Stimulated activated naive CD8-positive, alpha-beta T cell treated with anti-CD3 and anti-CD28 coated beads, Interleukin-15, amount 100 ng/mL, for 72 hours (primary cell): ENCODE measurements around the gene EPHA1.
"Not testable (repeated sequence)": the region's sequence is repeated elsewhere in the genome, so short reads cannot be mapped to it uniquely, and the experiment has no call there.

Experiments used
- ATAC-seq: fragments of 150-1000 bp; cut with Tn5 transposase; 2 replicates; pipeline ENCODE4 v1.10.0; 2021; ENCODE audit warnings: mild to moderate bottlenecking, moderate library complexity
- DNase-seq, 2 donors: peaks; one replicate each; pipeline ENCODE4 v3.0.0; 2021 to 2022
- H3K27ac Mint-ChIP-seq, 2 donors: one replicate each; pipeline ENCODE4 v1.8.0; 2022; ENCODE audit warnings: mild to moderate bottlenecking in 2 of 2, mixed read lengths in 2 of 2, moderate library complexity in 2 of 2
- H3K27me3 Mint-ChIP-seq: one replicate; pipeline ENCODE4 v1.8.0; 2022; ENCODE audit warnings: mixed read lengths
- H3K4me1 Mint-ChIP-seq: one replicate; pipeline ENCODE4 v1.8.0; 2022; ENCODE audit warnings: mild to moderate bottlenecking, mixed read lengths
- H3K4me3 Mint-ChIP-seq, 2 donors: one replicate each; pipeline ENCODE4 v1.8.0; 2022; ENCODE audit warnings: mild to moderate bottlenecking in 2 of 2, mixed read lengths in 2 of 2, moderate library complexity in 1 of 2
- H3K9me3 Mint-ChIP-seq, 2 donors: one replicate each; pipeline ENCODE4 v1.8.0; 2022; ENCODE audit warnings: mixed read lengths in 2 of 2

The EPHA1 gene

DNA sequence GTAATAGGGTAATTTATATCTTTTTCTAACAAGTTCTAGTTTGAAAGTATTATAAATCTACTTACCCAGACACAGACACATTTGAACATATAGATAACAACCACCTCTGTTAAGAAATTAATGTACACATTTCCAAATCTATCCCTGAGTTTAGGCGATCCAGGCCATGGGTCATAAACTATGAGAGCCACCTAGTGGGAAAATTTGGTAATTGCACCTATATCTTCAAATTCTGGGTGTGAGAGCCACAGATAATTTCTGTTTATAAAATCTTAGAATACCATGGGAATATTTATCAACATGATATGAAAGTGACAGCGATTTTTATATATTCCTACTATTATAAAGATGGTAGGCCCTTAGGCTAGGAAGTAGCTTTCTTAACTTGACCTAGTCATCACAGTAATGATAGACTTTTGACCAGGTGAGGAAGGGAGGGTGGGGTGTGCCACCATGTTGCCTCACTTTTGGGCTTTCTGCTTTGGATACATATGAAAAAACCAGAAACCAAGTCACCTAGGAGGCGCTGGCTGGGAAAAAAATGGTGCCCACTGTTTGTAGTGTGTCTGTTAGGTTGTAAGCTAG is 8.0 kb upstream of the EPHA1 start:
- H3K4me3 Mint-ChIP-seq = no peak overlapping the region
- ATAC-seq (peak; percentile 51), DNase-seq (no peak)
- H3K27me3 Mint-ChIP-seq = no peaks in the 10 kb centered on the region
- H3K4me1 Mint-ChIP-seq = peaks cover 48% of the 10 kb centered on the region
- no peak overlapping the region for H3K27ac Mint-ChIP-seq
- no peaks in the 10 kb centered on the region for H3K9me3 Mint-ChIP-seq

DNA sequence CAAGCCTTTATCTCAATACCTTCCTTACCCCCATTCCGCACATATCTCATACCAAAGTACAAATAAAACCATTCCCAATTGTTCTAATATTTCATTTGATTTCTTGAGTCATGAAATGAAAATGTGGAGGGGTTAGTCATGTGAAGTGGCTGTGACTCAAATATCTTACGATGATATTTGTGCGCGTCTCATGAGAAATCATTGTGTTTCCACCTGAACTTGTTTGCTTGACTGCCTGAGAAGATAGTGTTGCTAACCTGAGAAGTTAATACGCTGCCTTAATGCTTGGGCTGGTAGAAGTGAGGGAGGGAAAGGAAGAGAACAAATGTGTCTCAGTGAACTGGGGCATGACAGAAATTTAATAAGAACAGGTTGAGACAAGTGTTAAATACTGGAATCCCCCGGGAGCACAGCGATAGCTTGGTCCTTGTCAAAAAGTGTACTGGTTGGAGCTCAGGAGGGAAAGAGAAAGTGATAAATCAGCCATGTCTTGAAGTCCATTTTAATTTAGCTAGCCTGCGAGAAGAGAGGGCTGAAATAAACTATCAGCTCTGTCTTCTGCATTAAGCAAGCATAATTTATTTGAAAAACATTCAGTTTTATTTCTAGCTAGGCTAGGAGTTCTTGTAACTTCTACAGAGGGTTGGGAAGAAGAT is 7.2 kb upstream of the EPHA1 start:
- no peak for ATAC-seq
- Mint-ChIP-seq H3K4me1 (peaks cover 48% of the 10 kb centered on the region), H3K4me3 (no peak overlapping the region)

DNA sequence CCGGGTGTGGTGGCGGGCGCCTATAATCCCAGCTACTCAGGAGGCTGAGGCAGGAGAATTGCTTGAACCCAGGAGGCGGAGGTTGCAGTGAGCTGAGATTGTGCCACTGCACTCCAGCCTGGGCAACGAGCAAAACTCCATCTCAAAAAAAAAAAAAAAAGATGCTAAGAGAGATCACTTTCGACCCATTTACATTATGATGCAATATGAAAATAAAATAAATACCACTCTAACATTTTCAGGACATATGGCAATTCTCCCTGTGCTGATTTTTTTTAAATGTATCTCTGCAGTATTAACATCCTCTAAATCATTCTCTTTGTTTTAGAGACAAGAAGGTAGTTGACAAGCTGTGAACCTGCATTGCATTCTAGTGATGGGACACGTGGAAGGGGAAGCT is 6.6 kb upstream of the EPHA1 start:
- not testable (repeated sequence) for H3K4me3 Mint-ChIP-seq, H3K9me3 Mint-ChIP-seq, DNase-seq, ATAC-seq, H3K27ac Mint-ChIP-seq, H3K27me3 Mint-ChIP-seq
- H3K4me1 Mint-ChIP-seq = peaks cover 54% of the 10 kb centered on the region

More for the DNA sequence above, 7.2 kb upstream of the EPHA1 start:
- H3K27ac Mint-ChIP-seq = no peak overlapping the region
- no peaks in the 10 kb centered on the region for H3K27me3 Mint-ChIP-seq
- H3K9me3 Mint-ChIP-seq = no peaks in the 10 kb centered on the region
- DNase-seq = no peak

DNA sequence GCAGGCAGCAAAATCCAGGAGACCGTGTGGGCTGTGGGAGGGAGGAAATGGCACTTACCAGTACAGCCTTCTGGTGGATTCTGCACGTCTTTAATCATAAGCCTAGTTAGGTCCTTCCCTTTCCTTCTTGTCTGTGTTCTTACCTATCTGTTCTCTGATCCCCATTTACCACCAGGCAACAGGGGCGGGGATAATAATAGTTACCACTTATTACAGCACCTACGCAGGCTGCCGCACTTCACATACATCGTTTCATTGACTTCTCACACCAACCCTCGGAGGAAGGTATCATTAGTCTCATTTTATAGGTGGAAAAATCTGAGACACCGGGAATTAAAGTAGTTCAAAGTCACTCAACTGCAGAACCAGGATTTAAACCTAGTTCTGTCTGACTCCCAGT is 4.5 kb upstream of the EPHA1 start:
- Mint-ChIP-seq H3K4me1 (peaks cover 52% of the 10 kb centered on the region), H3K27me3 (no peaks in the 10 kb centered on the region), H3K27ac (no peak overlapping the region), H3K4me3 (no peak overlapping the region), H3K9me3 (no peaks in the 10 kb centered on the region)
- ATAC-seq = no peak
- DNase-seq = no peak

DNA sequence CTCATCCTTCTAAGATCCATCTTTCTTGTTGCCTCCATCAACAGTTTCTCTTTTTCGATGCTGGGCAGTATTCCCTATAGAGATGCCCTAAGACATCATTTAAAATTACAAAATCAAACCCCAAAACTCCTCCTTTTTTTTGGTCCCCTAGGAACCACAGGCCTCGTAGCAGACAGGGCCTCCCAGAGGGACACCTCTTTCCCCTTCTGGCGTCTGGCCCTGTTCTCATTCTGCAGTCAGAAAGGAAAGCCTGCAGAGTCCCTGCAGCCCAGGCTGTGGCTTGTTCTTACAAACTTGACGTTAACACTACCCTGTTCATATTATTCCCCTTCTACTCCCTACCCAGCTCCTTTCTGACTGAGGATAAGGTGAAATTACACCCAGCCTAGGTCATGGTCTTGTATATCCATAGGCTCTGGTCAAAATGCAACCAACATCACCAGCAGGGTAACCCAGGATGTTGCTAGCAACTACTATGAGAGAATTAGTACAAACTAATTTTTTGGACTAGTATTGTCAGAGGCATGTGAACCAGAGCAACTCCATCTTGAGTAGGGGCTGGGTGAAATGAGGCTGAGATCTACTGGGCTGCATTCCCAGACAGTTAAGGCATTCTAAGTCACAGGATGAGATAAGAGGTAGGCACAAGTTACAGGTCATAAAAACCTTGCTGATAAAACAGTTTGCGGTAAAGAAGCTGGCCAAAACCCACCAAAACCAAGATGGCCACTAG is 3.5 kb upstream of the EPHA1 start:
- no peak overlapping the region for H3K27ac Mint-ChIP-seq
- H3K27me3 Mint-ChIP-seq = no peaks in the 10 kb centered on the region
- no peak overlapping the region for H3K4me3 Mint-ChIP-seq
- ATAC-seq (no peak), DNase-seq (no peak)
- no peaks in the 10 kb centered on the region for H3K9me3 Mint-ChIP-seq
- H3K4me1 Mint-ChIP-seq = peaks cover 58% of the 10 kb centered on the region

DNA sequence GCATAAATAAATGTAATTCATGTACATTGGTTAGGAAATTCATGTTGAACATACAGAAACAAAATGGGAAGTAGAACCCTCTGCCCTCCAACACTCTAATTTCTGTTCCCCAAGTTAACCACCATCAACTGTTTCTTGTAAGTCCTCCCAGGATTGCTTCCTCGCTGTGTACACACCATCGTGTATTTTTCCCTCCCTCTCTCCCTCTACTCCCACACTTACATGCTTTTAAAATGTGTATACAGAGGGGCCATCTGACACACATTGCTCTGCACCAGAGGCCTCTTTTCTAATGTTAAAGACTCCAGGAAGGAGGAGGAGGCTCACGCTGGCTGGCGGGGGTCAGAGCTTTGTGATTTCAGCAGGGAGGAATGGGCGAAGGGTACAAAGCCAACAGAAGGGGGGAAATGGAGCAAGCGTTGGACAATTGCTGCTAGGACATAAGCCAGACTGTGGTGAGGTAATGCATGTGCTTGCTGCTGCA is 1.9 kb upstream of the EPHA1 start:
- no peak for DNase-seq
- H3K9me3 Mint-ChIP-seq = no peaks in the 10 kb centered on the region
- ATAC-seq = no peak
- H3K4me1 Mint-ChIP-seq = peaks cover 69% of the 10 kb centered on the region
- H3K27ac Mint-ChIP-seq = peak overlapping the region in 1 of 2 donors; percentile 72
- H3K4me3 Mint-ChIP-seq = no peak overlapping the region
- no peaks in the 10 kb centered on the region for H3K27me3 Mint-ChIP-seq

DNA sequence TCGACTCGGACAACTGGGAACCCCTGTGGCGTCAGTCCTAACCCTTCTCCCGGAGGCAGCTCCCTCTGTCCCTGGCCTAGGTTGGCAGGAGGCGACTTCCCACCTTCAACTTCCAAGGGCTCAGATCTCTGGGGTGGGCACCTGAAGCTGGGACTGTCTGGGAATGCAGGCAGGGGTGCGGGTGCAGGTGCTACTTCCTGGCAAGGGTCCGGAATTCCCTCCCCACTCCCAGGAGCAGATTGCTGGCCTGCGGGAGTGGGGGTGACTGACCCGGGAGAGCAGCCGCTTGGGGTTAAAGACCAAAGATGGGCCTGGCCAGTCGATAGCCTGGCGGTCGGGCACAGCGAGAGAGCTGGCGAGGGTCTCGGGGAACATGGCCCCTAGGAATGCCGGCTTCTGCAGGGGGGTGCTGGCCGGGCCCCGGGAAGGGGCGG is 387 bp downstream of the EPHA1 start:
- H3K27ac Mint-ChIP-seq = no peak overlapping the region
- peaks cover 86% of the 10 kb centered on the region for H3K4me1 Mint-ChIP-seq
- H3K27me3 Mint-ChIP-seq = no peaks in the 10 kb centered on the region
- no peaks in the 10 kb centered on the region for H3K9me3 Mint-ChIP-seq
- DNase-seq (no peak), ATAC-seq (peak; percentile 37)
- peak overlapping the region; percentile 84 to 91 for H3K4me3 Mint-ChIP-seq

DNA sequence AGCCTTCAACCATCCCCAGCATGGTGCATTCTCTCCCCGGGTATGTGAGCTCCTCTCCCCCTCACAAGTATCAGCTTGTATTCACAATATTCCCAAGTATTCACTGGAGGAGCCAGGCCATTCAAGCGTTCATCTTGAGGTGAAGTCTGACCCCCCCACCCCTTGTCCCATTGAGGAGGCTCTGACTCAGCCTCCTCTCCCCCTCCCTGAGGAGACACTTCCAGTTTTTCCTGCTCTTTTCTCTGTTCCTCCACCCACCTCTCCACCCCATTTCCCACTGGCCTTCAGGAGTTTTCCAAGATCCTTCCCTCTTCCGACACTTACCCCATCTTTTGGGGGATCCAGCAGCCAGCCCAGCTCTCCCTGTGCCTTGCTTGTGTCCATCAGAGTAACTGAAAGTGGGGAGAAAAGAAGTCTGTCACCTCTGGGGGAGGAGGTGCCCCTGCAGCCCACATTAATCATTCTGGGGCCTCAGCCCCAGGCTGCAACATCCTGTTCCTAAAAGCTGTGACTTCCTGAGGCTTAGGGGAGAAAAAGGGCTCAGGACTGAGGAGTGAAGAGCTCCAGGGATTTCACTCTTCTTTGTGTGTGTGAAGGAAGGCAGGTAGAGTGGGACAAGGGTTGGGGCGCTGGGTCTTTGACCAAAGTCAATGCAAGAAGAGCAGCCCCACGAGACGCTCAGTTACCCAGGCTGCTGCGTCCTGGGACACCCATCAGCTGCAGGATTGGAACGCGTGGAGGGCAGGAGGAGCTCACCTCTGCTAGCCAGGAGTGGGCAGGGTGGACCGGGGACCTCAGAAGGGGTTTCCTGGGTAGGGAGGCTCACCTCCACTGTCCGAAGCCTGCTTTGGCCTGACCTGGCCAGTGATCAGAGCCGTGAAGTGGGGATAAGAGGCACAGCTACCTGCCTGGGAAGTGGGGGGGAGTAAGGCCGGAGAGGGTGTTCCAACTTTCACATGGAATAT is 1.1 kb downstream of the EPHA1 start:
- Mint-ChIP-seq H3K4me1 (peaks cover 84% of the 10 kb centered on the region), H3K27ac (peak overlapping the region; percentile 8 to 86), H3K9me3 (no peaks in the 10 kb centered on the region), H3K27me3 (no peaks in the 10 kb centered on the region), H3K4me3 (peak overlapping the region; percentile 84 to 91)
- ATAC-seq (peak; percentile 79), DNase-seq (peak; percentile 50 to 51)

DNA sequence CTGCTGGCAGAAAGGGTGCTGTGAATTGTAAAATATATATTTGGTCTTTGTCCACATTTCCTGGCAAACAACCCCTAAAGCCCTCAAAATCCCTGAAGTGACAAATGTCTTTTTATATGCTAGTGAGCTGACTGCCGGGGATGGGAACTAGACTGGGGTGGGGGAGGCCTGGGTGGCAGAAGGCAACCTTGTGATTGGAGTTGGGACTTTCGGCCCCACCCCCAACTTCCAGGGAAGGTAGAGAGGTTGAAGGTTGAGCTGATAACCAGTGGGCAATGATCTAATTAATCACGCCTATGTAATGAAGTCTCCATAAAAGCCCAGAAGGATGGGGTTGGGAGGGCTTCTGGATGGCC is 2.7 kb downstream of the EPHA1 start:
- no peak for DNase-seq
- H3K27me3 Mint-ChIP-seq = no peaks in the 10 kb centered on the region
- no peak overlapping the region for H3K4me3 Mint-ChIP-seq
- no peak overlapping the region for H3K27ac Mint-ChIP-seq
- H3K4me1 Mint-ChIP-seq = peaks cover 76% of the 10 kb centered on the region
- H3K9me3 Mint-ChIP-seq = no peaks in the 10 kb centered on the region
- ATAC-seq = no peak

DNA sequence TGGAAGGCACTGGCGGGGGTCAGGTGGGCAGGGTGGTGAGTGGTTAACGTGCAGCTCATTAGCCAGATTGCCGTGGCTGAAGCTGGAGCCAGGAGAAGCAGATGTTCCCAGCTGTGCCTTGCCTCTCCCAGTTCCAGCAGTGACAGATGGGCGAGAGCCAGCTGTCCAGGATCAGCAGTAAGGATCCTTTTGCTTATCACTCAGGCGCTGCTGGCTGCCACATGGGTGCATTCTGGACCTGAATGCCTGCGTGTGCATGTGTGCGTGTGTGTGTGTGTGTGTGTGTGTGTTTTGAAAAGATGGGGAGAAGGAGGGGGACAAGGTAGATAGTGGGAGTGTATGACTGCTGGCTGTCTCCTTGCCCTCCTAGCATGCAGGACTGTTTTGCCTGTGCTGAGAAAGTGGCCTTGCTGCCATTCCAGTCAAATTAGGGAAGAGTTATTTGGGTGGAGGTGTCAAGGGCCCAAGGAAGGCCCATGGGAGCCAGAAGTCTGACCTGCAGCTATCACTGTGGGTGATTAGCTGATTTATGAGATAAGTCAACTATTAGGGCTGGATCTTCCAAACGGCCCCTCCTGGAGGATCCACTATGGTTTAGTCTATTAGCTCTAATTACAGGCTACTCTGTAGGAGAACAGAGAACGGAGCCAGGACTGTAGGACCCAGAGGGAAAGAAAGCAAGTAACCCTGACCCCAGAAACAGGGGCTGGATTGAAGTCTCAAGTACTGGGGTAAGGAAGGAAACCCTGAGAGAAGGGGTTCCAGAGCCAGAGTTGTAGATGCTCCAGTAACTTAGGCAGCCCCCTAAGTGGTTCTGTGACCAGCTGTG is 3.3 kb downstream of the EPHA1 start:
- Mint-ChIP-seq H3K4me1 (peaks cover 71% of the 10 kb centered on the region), H3K9me3 (no peaks in the 10 kb centered on the region), H3K27me3 (no peaks in the 10 kb centered on the region)

DNA sequence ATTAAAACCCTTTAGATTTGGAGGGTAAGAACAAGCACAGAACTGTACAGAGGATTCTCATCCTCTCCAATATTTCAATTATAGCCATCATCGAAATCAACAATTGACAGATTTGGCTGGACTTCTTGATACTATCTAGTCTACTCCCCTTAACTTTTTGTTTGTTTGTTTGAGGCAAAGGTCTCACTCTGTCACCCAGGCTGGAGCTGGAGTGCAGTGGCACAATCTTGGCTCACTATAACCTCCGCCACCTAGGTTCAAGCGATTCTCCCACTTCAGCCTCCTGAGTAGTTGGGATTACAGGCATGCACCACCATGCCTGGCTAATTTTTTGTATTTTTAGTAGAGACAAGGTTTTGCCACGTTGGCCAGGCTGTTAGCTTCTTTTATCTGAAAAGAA is 6.4 kb downstream of the EPHA1 start:
- not testable (repeated sequence) for H3K27me3 Mint-ChIP-seq, H3K9me3 Mint-ChIP-seq, H3K4me3 Mint-ChIP-seq, ATAC-seq, DNase-seq
- H3K27ac Mint-ChIP-seq = peak overlapping the region in 1 of 2 donors; percentile 31
- peaks cover 43% of the 10 kb centered on the region for H3K4me1 Mint-ChIP-seq

More for the DNA sequence above, 3.3 kb downstream of the EPHA1 start:
- no peak for ATAC-seq
- DNase-seq = no peak
- no peak overlapping the region for H3K4me3 Mint-ChIP-seq
- H3K27ac Mint-ChIP-seq = no peak overlapping the region

DNA sequence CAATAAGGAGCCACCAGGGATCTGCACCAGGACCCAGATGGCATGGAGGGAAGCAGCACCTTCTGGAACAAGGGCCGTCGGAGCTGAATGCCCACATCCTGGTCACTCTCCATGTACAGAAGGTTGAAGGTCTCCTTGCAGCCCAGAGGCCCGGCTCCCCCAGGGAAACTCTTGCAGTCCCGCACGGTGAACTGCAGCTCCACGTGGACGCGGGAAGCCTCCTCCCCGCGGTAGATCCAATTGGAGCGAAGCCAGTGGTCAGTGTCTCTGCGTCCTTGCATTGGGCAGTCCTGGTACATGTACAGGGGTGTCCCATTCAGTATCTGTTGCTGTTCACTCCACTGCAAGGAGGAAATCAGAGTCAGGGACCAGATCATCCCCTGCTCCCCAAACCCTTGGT is 7.4 kb downstream of the EPHA1 start:
- Mint-ChIP-seq H3K4me3 (no peak overlapping the region), H3K27ac (peak overlapping the region in 1 of 2 donors; percentile 22), H3K9me3 (no peaks in the 10 kb centered on the region), H3K4me1 (peaks cover 33% of the 10 kb centered on the region), H3K27me3 (no peaks in the 10 kb centered on the region)
- ATAC-seq (no peak), DNase-seq (no peak)

DNA sequence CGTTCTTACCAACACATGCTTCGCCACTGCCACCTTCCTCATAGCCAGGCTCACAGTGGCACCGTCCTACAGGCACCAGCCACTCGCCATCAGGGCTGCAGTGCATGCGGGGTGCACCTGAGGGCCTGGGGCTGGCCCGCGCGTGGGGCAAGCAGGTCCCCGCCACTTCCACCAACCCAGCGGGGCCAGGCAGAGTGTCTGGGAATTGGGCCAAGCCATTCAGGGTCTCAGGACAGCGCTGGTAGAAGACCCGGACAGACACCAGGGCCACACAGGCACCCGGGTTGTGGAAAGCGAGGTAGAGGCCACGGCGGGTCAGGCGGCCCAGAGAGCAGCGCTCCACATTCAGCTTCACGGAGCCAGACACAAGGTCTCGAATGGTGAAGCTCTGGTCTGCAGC is 9.0 kb downstream of the EPHA1 start:
- no peaks in the 10 kb centered on the region for H3K9me3 Mint-ChIP-seq
- DNase-seq (no peak), ATAC-seq (no peak)
- no peaks in the 10 kb centered on the region for H3K27me3 Mint-ChIP-seq
- peaks cover 24% of the 10 kb centered on the region for H3K4me1 Mint-ChIP-seq
- no peak overlapping the region for H3K27ac Mint-ChIP-seq
- no peak overlapping the region for H3K4me3 Mint-ChIP-seq

DNA sequence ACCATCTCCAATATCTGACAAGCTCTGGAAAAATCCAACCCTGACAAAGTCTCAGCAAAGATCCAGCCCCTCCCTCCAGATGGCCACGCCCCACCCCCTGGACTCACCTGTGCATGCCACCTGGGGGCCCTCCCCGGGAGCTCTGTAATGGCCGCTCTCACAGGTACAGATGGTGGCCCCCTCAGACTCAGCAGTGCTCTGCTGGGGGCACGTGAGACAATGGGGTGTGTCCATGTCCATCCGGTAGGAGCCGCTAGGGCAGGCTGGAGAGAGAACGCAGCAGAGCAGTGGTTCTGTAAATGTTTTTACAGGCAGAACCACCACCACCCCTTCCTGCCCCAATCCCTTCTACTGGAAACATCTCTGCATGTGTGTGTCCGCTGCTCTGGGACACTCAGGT is 9.5 kb downstream of the EPHA1 start:
- Mint-ChIP-seq H3K4me3 (no peak overlapping the region), H3K27ac (no peak overlapping the region), H3K9me3 (no peaks in the 10 kb centered on the region), H3K4me1 (peaks cover 22% of the 10 kb centered on the region), H3K27me3 (no peaks in the 10 kb centered on the region)
- peak; percentile 36 for ATAC-seq
- DNase-seq = no peak

DNA sequence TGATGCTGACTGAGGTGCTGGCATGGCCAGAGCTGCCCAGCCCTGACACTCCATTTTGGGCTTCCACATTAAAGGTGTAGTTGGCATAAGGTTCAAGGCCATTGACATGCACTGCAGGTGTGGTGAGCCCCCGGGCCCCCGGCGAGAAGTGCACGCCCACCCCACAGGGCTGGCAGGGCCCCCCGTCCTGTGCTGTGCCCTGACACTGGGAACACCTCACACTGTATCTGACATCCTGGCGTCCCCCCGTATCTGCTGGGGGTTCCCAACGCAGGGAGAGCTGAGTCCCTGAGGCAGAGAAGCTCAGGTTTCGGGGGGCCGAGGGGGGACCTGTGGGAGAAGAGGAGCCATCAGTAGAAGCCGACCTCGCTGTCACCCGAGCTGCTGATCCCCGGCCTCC is 10.0 kb downstream of the EPHA1 start:
- Mint-ChIP-seq H3K9me3 (no peaks in the 10 kb centered on the region), H3K4me1 (peaks cover 17% of the 10 kb centered on the region), H3K27ac (no peak overlapping the region), H3K4me3 (no peak overlapping the region), H3K27me3 (no peaks in the 10 kb centered on the region)
- no peak for DNase-seq
- ATAC-seq = no peak
